NCI-H2171 (cell line): ENCODE measurements around the gene RAF1.
"Not testable (repeated sequence)": the region's sequence is repeated elsewhere in the genome, so short reads cannot be mapped to it uniquely, and the experiment has no call there.

ENCODE experiments used
- DNase-seq: peaks from one replicate; lab custom pipeline; 2025; lab: John Stamatoyannopoulos, UW

Gene RAF1

GRCh38 chr3:12675115-12675810, 11.3 kb upstream of the RAF1 start:
- no peak for DNase-seq

GRCh38 chr3:12673956-12674736, 10.2 kb upstream of the RAF1 start:
- DNase-seq = not testable (repeated sequence)

- no peak for DNase-seq
These were observed 7.2 kb upstream of the RAF1 start for GRCh38 chr3:12671120-12671450.

GRCh38 chr3:12670365-12671119, 6.6 kb upstream of the RAF1 start:
- no peak for DNase-seq

GRCh38 chr3:12663401-12663935, 449 bp downstream of the RAF1 start:
- no peak for DNase-seq

GRCh38 chr3:12662593-12663400, 1.1 kb downstream of the RAF1 start:
- DNase-seq = no peak

- DNase-seq = no peak
These were observed 1.9 kb downstream of the RAF1 start for GRCh38 chr3:12661926-12662592.

GRCh38 chr3:12661375-12661774, 2.5 kb downstream of the RAF1 start:
- DNase-seq = not testable (repeated sequence)

- DNase-seq = no peak
These were observed 3.7 kb downstream of the RAF1 start for GRCh38 chr3:12660196-12660595.

GRCh38 chr3:12659316-12660015, 4.5 kb downstream of the RAF1 start:
- DNase-seq = no peak

- no peak for DNase-seq
These were observed 5.3 kb downstream of the RAF1 start for GRCh38 chr3:12658593-12659058.

GRCh38 chr3:12656850-12657249, 7.1 kb downstream of the RAF1 start:
- no peak for DNase-seq

- no peak for DNase-seq
These were observed 7.7 kb downstream of the RAF1 start for GRCh38 chr3:12656193-12656592.

GRCh38 chr3:12655701-12656100, 8.2 kb downstream of the RAF1 start:
- no peak for DNase-seq

GRCh38 chr3:12653747-12654146, 10.2 kb downstream of the RAF1 start:
- DNase-seq = no peak

GRCh38 chr3:12648384-12648959, 15.4 kb downstream of the RAF1 start:
- DNase-seq = no peak

- no peak for DNase-seq
These were observed 19.5 kb downstream of the RAF1 start for GRCh38 chr3:12644331-12644937.

GRCh38 chr3:12643724-12644123, 20.2 kb downstream of the RAF1 start:
- no peak for DNase-seq

GRCh38 chr3:12643010-12643380, 20.9 kb downstream of the RAF1 start:
- DNase-seq = no peak

GRCh38 chr3:12640853-12641252, 23.1 kb downstream of the RAF1 start:
- DNase-seq = not testable (repeated sequence)
